ENCODE measurements around the gene KLRK1.

- TF ChIP-seq CTCF (IDR thresholded peaks at IDR 0.05; ENCODE audit: low read length) (no peak), EZH2 (optimal IDR thresholded peaks at IDR 0.05; ENCODE audit: low read depth, low read length) (no peak), EZH2phosphoT487 (IDR thresholded peaks at IDR 0.05; ENCODE audit: low read length) (no peak)
Observed at GRCh38 chr12:10374624-10375018, 15.2 kb downstream of the KLRK1 start.

All from MM.1S (cell line).